Natural killer cell treated with Interleukin-12 subunit alpha and Interleukin-12 subunit beta and Interleukin-15 and Interleukin-18, amount 100 ng/mL, for 72 hours (primary cell): ENCODE results near the gene SPDYC. TPM values are rescaled to one million over a fixed set of nuclear protein-coding genes. Genes with fewer than 3 reads are reported as not detected.

Experiments used
- ATAC-seq, 2 donors: fragments of 150-1000 bp; cut with Tn5 transposase in 1 of 2; sonication (Bioruptor Pico), chemical (Tn5 transposase) in 1 of 2; 2 replicates each; pipeline ENCODE4 v1.10.0; 2021
- DNase-seq: peaks from one replicate; pipeline ENCODE4 v3.0.0; 2022; ENCODE audit warnings: low spot score
- H3K27ac Mint-ChIP-seq, 2 donors: 1 replicate in 1 of 2; 2 replicates in 1 of 2; pipeline ENCODE4 v1.8.0; 2022; ENCODE audit warnings: mixed read lengths in 2 of 2, mild to moderate bottlenecking in 1 of 2, moderate library complexity in 1 of 2
- H3K27me3 Mint-ChIP-seq, 2 donors: 1 replicate in 1 of 2; 2 replicates in 1 of 2; pipeline ENCODE4 v1.8.0; 2022; ENCODE audit warnings: mixed read lengths in 2 of 2
- H3K36me3 Mint-ChIP-seq: one replicate; pipeline ENCODE4 v1.8.0; 2022; ENCODE audit warnings: mixed read lengths
- H3K4me1 Mint-ChIP-seq, 2 donors: 1 replicate in 1 of 2; 2 replicates in 1 of 2; pipeline ENCODE4 v1.8.0; 2022; ENCODE audit warnings: low read depth in 2 of 2, mixed read lengths in 2 of 2, mild to moderate bottlenecking in 1 of 2
- H3K4me3 Mint-ChIP-seq: one replicate; pipeline ENCODE4 v1.8.0; 2022; ENCODE audit warnings: mixed read lengths
- H3K9me3 Mint-ChIP-seq: 2 replicates; pipeline ENCODE4 v1.8.0; 2022; ENCODE audit warnings: mixed read lengths
- total RNA-seq, 2 donors: library from RNA; stranded (reverse); gene quantifications; one replicate each; pipeline ENCODE4 v1.2.3, GENCODE V29; 2022

SPDYC gene
- total RNA-seq, 2 donors from 2014 or later, result not detected

DNA sequence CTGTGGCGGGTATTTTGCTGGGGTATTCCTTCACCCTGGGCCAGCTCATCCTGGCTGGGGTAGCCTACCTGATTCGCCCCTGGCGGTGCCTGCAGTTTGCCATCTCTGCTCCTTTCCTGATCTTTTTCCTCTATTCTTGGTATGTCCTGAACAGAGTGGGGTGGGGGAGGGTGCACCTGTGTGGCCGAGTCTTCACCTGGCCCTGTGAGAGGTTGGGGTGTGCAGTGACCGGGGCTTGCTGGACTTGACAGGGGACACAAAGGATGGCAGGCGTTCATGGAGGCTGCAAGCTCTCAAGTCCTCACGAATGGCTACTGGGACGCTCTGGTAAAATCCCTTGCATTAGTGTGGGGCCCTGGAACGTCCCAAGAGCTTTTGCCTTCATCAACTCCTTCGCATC, 51.0 kb downstream of the SPDYC start:
- no peaks in the 10 kb centered on the region for H3K9me3 Mint-ChIP-seq
- peaks cover 7 to 8% of the 10 kb centered on the region in 2 donors for H3K27me3 Mint-ChIP-seq
- H3K36me3 Mint-ChIP-seq, result no peaks in the 10 kb centered on the region
- H3K4me1 Mint-ChIP-seq, result peaks cover 5 to 7% of the 10 kb centered on the region in 2 donors
- ATAC-seq, result no peak
- no peak overlapping the region for H3K27ac Mint-ChIP-seq
- no peak overlapping the region for H3K4me3 Mint-ChIP-seq
- no peak for DNase-seq

Other genes with a start within 250 kb of the SPDYC start
- 10 to 100 TPM; 32.6 to 35.6 TPM for gene PPP2R5B, start 245.5 kb upstream of the SPDYC start, total RNA-seq
- gene GPHA2, start 234.3 kb upstream of the SPDYC start, total RNA-seq, result not detected
- not detected for gene MAJIN, start 198.1 kb upstream of the SPDYC start, total RNA-seq
- not detected for gene BATF2, start 173.3 kb upstream of the SPDYC start, total RNA-seq
- gene ARL2, start 156.1 kb upstream of the SPDYC start, total RNA-seq, result 10 to 100 TPM; 29.4 to 50.5 TPM
- 10 to 100 TPM; 14.1 to 28.2 TPM for gene SNX15, start 142.8 kb upstream of the SPDYC start, total RNA-seq
- gene SAC3D1, start 129.0 kb upstream of the SPDYC start, total RNA-seq, result 10 to 100 TPM in 1 of 2 donors, 1 to 10 TPM in 1; 7.6 to 18.5 TPM
- 10 to 100 TPM; 14.2 to 34.7 TPM for gene NAALADL1, start 111.7 kb upstream of the SPDYC start, total RNA-seq
- gene CDCA5, start 86.2 kb upstream of the SPDYC start, total RNA-seq, result 100 to 1,000 TPM in 1 of 2 donors, 10 to 100 TPM in 1; 59.2 to 140 TPM
- gene ZFPL1, start 86.0 kb upstream of the SPDYC start, total RNA-seq, result 10 to 100 TPM; 34.1 to 36.5 TPM
- gene VPS51, start 74.0 kb upstream of the SPDYC start, total RNA-seq, result 100 to 1,000 TPM; 132 to 149 TPM
- 10 to 100 TPM; 18.6 to 30.7 TPM for gene TM7SF2, start 58.4 kb upstream of the SPDYC start, total RNA-seq
- gene ZNHIT2, start 52.5 kb upstream of the SPDYC start, total RNA-seq, result 10 to 100 TPM in 1 of 2 donors, 1 to 10 TPM in 1; 9.8 to 23.7 TPM
- gene FAU, start 48.1 kb upstream of the SPDYC start, total RNA-seq, result 100 to 1,000 TPM; 681 to 986 TPM
- gene MRPL49, start 47.9 kb upstream of the SPDYC start, total RNA-seq, result 10 to 100 TPM; 77.8 to 80.4 TPM
- gene SYVN1, start 35.7 kb upstream of the SPDYC start, total RNA-seq, result 10 to 100 TPM; 78.8 to 80.1 TPM
- 100 to 1,000 TPM; 141 to 146 TPM for gene CAPN1, start 11.7 kb downstream of the SPDYC start, total RNA-seq
- gene POLA2, start 91.7 kb downstream of the SPDYC start, total RNA-seq, result 10 to 100 TPM; 56.8 to 80.9 TPM
- 1 to 10 TPM in 1 of 2 donors, not detected in 1; 1.7 TPM for gene CDC42EP2, start 144.6 kb downstream of the SPDYC start, total RNA-seq
- 10 to 100 TPM; 61.8 to 82.5 TPM for gene DPF2, start 163.6 kb downstream of the SPDYC start, total RNA-seq
- gene TIGD3, start 184.5 kb downstream of the SPDYC start, total RNA-seq, result 1 to 10 TPM in 1 of 2 donors, under 1 TPM in 1; 0.59 to 1.3 TPM
- 10 to 100 TPM; 10.8 to 12.6 TPM for gene SLC25A45, start 212.4 kb downstream of the SPDYC start, total RNA-seq
- gene FRMD8, start 216.4 kb downstream of the SPDYC start, total RNA-seq, result 10 to 100 TPM; 50.5 to 68.4 TPM